HepG2 (cell line): Measurements from ENCODE around the gene SLC2A10. TPM values are rescaled to one million over a fixed set of nuclear protein-coding genes. Genes with fewer than 3 reads are reported as not detected.

ENCODE experiments used
- CEBPG ChIP-seq: IDR thresholded peaks from 2 replicates; pipeline ENCODE4 v1.6.1; 2016
- DMAP1 ChIP-seq: IDR thresholded peaks from 2 replicates; pipeline ENCODE4 v1.6.1; 2016
- GATAD1 ChIP-seq: IDR thresholded peaks from 2 replicates; pipeline ENCODE4 v1.6.1; 2016; ENCODE audit warnings: missing genetic modification reagents, missing compliant biosample characterization
- GFI1 ChIP-seq: sonication (generic); formaldehyde crosslinking; IDR thresholded peaks from 2 replicates; pipeline ENCODE4 v1.5.0; 2020; ENCODE audit warnings: missing genetic modification reagents, mild to moderate bottlenecking, borderline replicate concordance
- KLF11 ChIP-seq: IDR thresholded peaks from 2 replicates; pipeline ENCODE4 v1.6.1; 2016; ENCODE audit warnings: missing compliant biosample characterization
- KLF15 ChIP-seq: sonication (generic); formaldehyde crosslinking; IDR thresholded peaks from 2 replicates; pipeline ENCODE4 v1.8.1; 2023; ENCODE audit warnings: borderline replicate concordance, mild to moderate bottlenecking, inconsistent platforms, missing genetic modification reagents, mixed read lengths
- MED13 ChIP-seq: sonication (generic); formaldehyde crosslinking; IDR thresholded peaks from 2 replicates; pipeline ENCODE4 v1.5.0; 2020; ENCODE audit warnings: missing genetic modification reagents
- MEF2D ChIP-seq: sonication (generic); formaldehyde crosslinking; IDR thresholded peaks from 2 replicates; pipeline ENCODE4 v1.5.1; 2020; ENCODE audit warnings: mild to moderate bottlenecking, missing genetic modification reagents
- MYNN ChIP-seq: sonication (generic); formaldehyde crosslinking; IDR thresholded peaks from 2 replicates; pipeline ENCODE4 v1.4.0; 2020; ENCODE audit warnings: mild to moderate bottlenecking, low read depth, missing genetic modification reagents
- PCBP1 ChIP-seq: fragments of 200-400 bp; formaldehyde crosslinking; IDR thresholded peaks from 2 replicates; pipeline ENCODE4 v1.6.1; 2017; ENCODE audit warnings: mild to moderate bottlenecking, low read depth, low read length, borderline replicate concordance
- PPARG ChIP-seq: conservative IDR thresholded peaks from 2 replicates; pipeline ENCODE4 v1.6.1; 2016; ENCODE audit warnings: missing biosample characterization, missing genetic modification reagents
- RFX1 ChIP-seq: fragments of 450-650 bp; IDR thresholded peaks from 2 replicates; pipeline ENCODE4 v1.6.1; 2017
- RFX3 ChIP-seq: IDR thresholded peaks from 2 replicates; pipeline ENCODE4 v1.6.1; 2016; ENCODE audit warnings: missing biosample characterization, missing genetic modification reagents
- TCF7L2 ChIP-seq: IDR thresholded peaks from 2 replicates; pipeline ENCODE4 v1.6.1; 2011; ENCODE audit warnings: mild to moderate bottlenecking, low read depth, low read length, moderate library complexity
- ZNF224 ChIP-seq: sonication (generic); formaldehyde crosslinking; IDR thresholded peaks from 2 replicates; pipeline ENCODE4 v1.5.0; 2020; ENCODE audit warnings: mild to moderate bottlenecking, missing genetic modification reagents
- ZNF234 ChIP-seq: sonication (generic); formaldehyde crosslinking; conservative IDR thresholded peaks from 2 replicates; pipeline ENCODE4 v1.5.1; 2020; ENCODE audit warnings: mild to moderate bottlenecking, missing genetic modification reagents
- ZNF264 ChIP-seq: sonication (generic); formaldehyde crosslinking; IDR thresholded peaks from 2 replicates; pipeline ENCODE4 v1.4.0; 2020; ENCODE audit warnings: missing genetic modification reagents
- ZNF34 ChIP-seq: sonication (generic); formaldehyde crosslinking; IDR thresholded peaks from 2 replicates; pipeline ENCODE4 v1.4.0; 2020; ENCODE audit warnings: mild to moderate bottlenecking, missing genetic modification reagents, borderline replicate concordance
- ZNF354B ChIP-seq: sonication (generic); formaldehyde crosslinking; IDR thresholded peaks from 2 replicates; pipeline ENCODE4 v1.8.0; 2022; ENCODE audit warnings: mild to moderate bottlenecking, missing genetic modification reagents
- ZNF44 ChIP-seq: sonication (generic); formaldehyde crosslinking; IDR thresholded peaks from 2 replicates; pipeline ENCODE4 v1.5.1; 2020; ENCODE audit warnings: mild to moderate bottlenecking, missing genetic modification reagents
- ZNF556 ChIP-seq: sonication (generic); formaldehyde crosslinking; IDR thresholded peaks from 2 replicates; pipeline ENCODE4 v1.4.0; 2020; ENCODE audit warnings: mild to moderate bottlenecking, missing genetic modification reagents, borderline replicate concordance
- ZNF672 ChIP-seq: sonication (generic); formaldehyde crosslinking; IDR thresholded peaks from 2 replicates; pipeline ENCODE4 v1.8.1; 2022; ENCODE audit warnings: missing genetic modification reagents
- ZNF782 ChIP-seq: sonication (generic); formaldehyde crosslinking; IDR thresholded peaks from 2 replicates; pipeline ENCODE4 v1.4.0; 2020; ENCODE audit warnings: missing genetic modification reagents, mild to moderate bottlenecking, borderline replicate concordance
- polyA plus RNA-seq, 8 experiments: library from polyadenylated mRNA; depleted of rRNA in 3 of 8; stranded (reverse) in 7 of 8; unstranded in 1 of 8; fragments of >200 nt; fragmentation: Illumina TruSeq in 4 of 8; extraction: Trizol in 4 of 8; gene quantifications; 2 replicates each; pipeline versions ENCODE4 v1.2.1 to v1.2.3, GENCODE V29; 2011 to 2016; ENCODE audit warnings: low read depth in 4 of 8, missing spikeins in 1 of 8, mixed read lengths in 1 of 8; ENCODE audit not compliant: insufficient read depth in 1 of 8
- total RNA-seq, 5 experiments: library from RNA; depleted of rRNA; stranded (reverse); fragments of >200 nt; fragmentation: Illumina TruSeq; extraction: Trizol; gene quantifications; 2 replicates each; pipeline ENCODE4 v1.2.3, GENCODE V29; 2016; ENCODE audit warnings: low read depth in 1 of 5
- TF ChIP-seq, protein P1 (sequence below): IDR thresholded peaks from 2 replicates; pipeline ENCODE4 v1.6.1; 2016; ENCODE audit warnings: missing compliant biosample characterization, missing genetic modification reagents, borderline replicate concordance
- TF ChIP-seq, protein P2 (sequence below): fragments of 450-650 bp; IDR thresholded peaks from 2 replicates; pipeline ENCODE4 v1.6.1; 2017
- TF ChIP-seq, protein P3 (sequence below): sonication (generic); formaldehyde crosslinking; IDR thresholded peaks from 2 replicates; pipeline ENCODE4 v1.8.1; 2023; ENCODE audit warnings: mild to moderate bottlenecking, missing genetic modification reagents
- TF ChIP-seq, protein P4 (sequence below): sonication (generic); formaldehyde crosslinking; IDR thresholded peaks from 2 replicates; pipeline ENCODE4 v1.4.0; 2020; ENCODE audit warnings: missing genetic modification reagents
- TF ChIP-seq, protein P5 (sequence below): sonication (generic); formaldehyde crosslinking; IDR thresholded peaks from 2 replicates; pipeline ENCODE4 v1.4.0; 2020; ENCODE audit warnings: mild to moderate bottlenecking, missing genetic modification reagents

Gene SLC2A10
- total and polyA plus RNA-seq, 2 of the 13 experiments (the other 11 are each of a cell fraction or from before 2014, with no cell fraction given), result 16.0 to 18.4 TPM

DNA sequence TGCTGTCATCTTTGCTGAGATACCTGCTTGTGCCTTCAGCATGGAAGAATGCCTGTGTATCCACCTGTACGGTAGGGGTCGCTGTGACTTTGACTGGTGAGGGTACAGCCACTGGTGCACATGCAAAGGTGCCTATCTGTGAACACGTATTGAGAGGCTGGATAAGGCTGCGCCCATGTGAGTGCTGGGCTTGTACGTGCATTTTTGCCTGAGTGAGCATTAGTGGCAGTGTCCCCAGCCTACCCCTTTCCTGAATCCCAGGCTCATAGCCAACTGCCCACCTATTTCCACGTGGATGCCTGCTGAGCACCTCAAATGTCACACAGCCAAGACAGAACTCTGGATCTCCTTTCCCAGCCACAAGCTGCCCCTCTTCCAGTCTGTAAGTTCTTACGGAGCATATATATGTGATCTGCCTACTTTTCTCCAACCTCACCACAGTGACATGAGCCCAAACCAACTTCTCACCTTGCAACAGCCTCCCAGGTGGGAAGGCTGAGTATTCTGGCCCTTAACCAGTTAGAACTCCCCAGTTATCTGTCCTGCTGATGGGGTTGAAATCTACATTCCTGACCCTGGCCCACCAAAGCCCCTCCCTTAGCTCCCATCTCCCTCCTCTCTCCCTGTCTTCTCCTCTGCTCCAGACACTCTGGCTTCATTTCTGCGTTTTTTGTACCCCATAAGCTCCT is 1.1 kb upstream of the SLC2A10 start (continued):
- TF ChIP-seq PCBP1 (no peak), ZNF224 (CRISPR knock-in tag) (0 out of 2 replicates have a peak, but pooled peaks have one; percentile 61), ZNF34 (CRISPR knock-in tag) (no peak), GFI1 (CRISPR knock-in tag) (no peak; the same call in 1 of the 2 replicates), RFX3 (CRISPR knock-in tag) (no peak), DMAP1 (CRISPR knock-in tag) (peak; percentile 76), CEBPG (CRISPR knock-in tag) (peak; percentile 75), ZNF782 (CRISPR knock-in tag) (peak; percentile 32; the same call in 1 of the 2 replicates), KLF11 (no peak), MEF2D (peak; percentile 52; the same call in 1 of the 2 replicates), ZNF556 (CRISPR knock-in tag) (peak; percentile 55; the same call in 1 of the 2 replicates), MED13 (no peak), GATAD1 (CRISPR knock-in tag) (peak; percentile 84), ZNF264 (no peak), ZNF354B (no peak), RFX1 (no peak), TCF7L2 (no peak), KLF15 (CRISPR knock-in tag) (no peak), ZNF672 (CRISPR knock-in tag) (no peak), ZNF234 (CRISPR knock-in tag) (no peak), MYNN (CRISPR knock-in tag) (no peak), PPARG (CRISPR knock-in tag) (peak; percentile 52; the same call in 1 of the 2 replicates), ZNF44 (no peak)
- TF ChIP-seq, protein P1, sequence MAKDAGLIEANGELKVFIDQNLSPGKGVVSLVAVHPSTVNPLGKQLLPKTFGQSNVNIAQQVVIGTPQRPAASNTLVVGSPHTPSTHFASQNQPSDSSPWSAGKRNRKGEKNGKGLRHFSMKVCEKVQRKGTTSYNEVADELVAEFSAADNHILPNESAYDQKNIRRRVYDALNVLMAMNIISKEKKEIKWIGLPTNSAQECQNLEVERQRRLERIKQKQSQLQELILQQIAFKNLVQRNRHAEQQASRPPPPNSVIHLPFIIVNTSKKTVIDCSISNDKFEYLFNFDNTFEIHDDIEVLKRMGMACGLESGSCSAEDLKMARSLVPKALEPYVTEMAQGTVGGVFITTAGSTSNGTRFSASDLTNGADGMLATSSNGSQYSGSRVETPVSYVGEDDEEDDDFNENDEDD (CRISPR knock-in tag), result peak; percentile 83
- TF ChIP-seq, protein P2, sequence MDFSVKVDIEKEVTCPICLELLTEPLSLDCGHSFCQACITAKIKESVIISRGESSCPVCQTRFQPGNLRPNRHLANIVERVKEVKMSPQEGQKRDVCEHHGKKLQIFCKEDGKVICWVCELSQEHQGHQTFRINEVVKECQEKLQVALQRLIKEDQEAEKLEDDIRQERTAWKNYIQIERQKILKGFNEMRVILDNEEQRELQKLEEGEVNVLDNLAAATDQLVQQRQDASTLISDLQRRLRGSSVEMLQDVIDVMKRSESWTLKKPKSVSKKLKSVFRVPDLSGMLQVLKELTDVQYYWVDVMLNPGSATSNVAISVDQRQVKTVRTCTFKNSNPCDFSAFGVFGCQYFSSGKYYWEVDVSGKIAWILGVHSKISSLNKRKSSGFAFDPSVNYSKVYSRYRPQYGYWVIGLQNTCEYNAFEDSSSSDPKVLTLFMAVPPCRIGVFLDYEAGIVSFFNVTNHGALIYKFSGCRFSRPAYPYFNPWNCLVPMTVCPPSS, result no peak
- TF ChIP-seq, protein P3, sequence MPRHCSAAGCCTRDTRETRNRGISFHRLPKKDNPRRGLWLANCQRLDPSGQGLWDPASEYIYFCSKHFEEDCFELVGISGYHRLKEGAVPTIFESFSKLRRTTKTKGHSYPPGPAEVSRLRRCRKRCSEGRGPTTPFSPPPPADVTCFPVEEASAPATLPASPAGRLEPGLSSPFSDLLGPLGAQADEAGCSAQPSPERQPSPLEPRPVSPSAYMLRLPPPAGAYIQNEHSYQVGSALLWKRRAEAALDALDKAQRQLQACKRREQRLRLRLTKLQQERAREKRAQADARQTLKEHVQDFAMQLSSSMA, result peak; percentile 53; the same call in 1 of the 2 replicates
- TF ChIP-seq, protein P4, sequence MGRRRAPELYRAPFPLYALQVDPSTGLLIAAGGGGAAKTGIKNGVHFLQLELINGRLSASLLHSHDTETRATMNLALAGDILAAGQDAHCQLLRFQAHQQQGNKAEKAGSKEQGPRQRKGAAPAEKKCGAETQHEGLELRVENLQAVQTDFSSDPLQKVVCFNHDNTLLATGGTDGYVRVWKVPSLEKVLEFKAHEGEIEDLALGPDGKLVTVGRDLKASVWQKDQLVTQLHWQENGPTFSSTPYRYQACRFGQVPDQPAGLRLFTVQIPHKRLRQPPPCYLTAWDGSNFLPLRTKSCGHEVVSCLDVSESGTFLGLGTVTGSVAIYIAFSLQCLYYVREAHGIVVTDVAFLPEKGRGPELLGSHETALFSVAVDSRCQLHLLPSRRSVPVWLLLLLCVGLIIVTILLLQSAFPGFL, result peak; percentile 73; the same call in 1 of the 2 replicates
- TF ChIP-seq, protein P5, sequence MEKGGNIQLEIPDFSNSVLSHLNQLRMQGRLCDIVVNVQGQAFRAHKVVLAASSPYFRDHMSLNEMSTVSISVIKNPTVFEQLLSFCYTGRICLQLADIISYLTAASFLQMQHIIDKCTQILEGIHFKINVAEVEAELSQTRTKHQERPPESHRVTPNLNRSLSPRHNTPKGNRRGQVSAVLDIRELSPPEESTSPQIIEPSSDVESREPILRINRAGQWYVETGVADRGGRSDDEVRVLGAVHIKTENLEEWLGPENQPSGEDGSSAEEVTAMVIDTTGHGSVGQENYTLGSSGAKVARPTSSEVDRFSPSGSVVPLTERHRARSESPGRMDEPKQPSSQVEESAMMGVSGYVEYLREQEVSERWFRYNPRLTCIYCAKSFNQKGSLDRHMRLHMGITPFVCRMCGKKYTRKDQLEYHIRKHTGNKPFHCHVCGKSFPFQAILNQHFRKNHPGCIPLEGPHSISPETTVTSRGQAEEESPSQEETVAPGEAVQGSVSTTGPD, result no peak
